ENCODE data around the gene TRIM13. TPM values are rescaled to one million over a fixed set of nuclear protein-coding genes. Genes with fewer than 3 reads are reported as not detected.

TRIM13 gene
- total and polyA plus RNA-seq, 2 donors (not counting 1 experiment from before 2014, with no cell fraction given): 21.1 to 24.4 TPM

GRCh38 chr13:49996161-49996915 lies 504 bp upstream of the TRIM13 start:
- Histone ChIP-seq H3K79me2 (ENCODE audit: control insufficient read depth, insufficient read depth, low read length) (peaks cover 27% of the 10 kb centered on the region), H3K27ac (ENCODE audit: insufficient read depth, low read length) (peak overlapping the region; percentile 81), H3K9me3 (ENCODE audit: control insufficient read depth, insufficient read depth, low read depth, low read length) (no peaks in the 10 kb centered on the region), H4K20me1 (ENCODE audit: control insufficient read depth, extremely low read depth, insufficient read depth, low read length) (no peaks in the 10 kb centered on the region), H3K36me3 (ENCODE audit: control insufficient read depth, insufficient read depth, low read length) (no peaks in the 10 kb centered on the region), H3K27me3 (ENCODE audit: control insufficient read depth, insufficient read depth, low read length) (no peaks in the 10 kb centered on the region), H2AFZ (ENCODE audit: low read length) (peak overlapping the region; percentile 33), H3K4me3 (replicated peaks in 1 of 4; ENCODE audit: control extremely low read depth in 1 of 4, insufficient read depth in 1 of 4, low read depth in 3 of 4, low read length in 4 of 4) (peak overlapping the region; percentile 57 to 73 (median 64)), H3K4me2 (ENCODE audit: extremely low read depth, insufficient read depth, low read length) (peak overlapping the region; percentile 83), H3K9ac (ENCODE audit: insufficient read depth, low read length) (peak overlapping the region; percentile 86), H3K4me1 (ENCODE audit: control insufficient read depth, extremely low read depth, insufficient read depth, low read length) (peaks cover 7% of the 10 kb centered on the region)
- TF ChIP-seq CTCF (conservative IDR thresholded peaks at IDR 0.05 in 1 of 2, IDR thresholded peaks at IDR 0.05 in 1 of 2; ENCODE audit: low read depth in 1 of 2, low read length in 2 of 2) (no peak), EZH2 (IDR thresholded peaks at IDR 0.05; ENCODE audit: low read length, missing control alignments) (no peak)
- DNase-seq (ENCODE audit: low read depth in 2 of 2): peak; percentile 93

- peak in 1 of 2 donors; percentile 22 for DNase-seq (ENCODE audit: low read depth in 2 of 2)
- no peaks in the 10 kb centered on the region for H3K9me3 ChIP-seq (ENCODE audit: control insufficient read depth, insufficient read depth, low read depth, low read length)
- H3K27me3 ChIP-seq (ENCODE audit: control insufficient read depth, insufficient read depth, low read length): no peaks in the 10 kb centered on the region
- H3K27ac ChIP-seq (ENCODE audit: insufficient read depth, low read length): peak overlapping the region; percentile 97
- peaks cover 29% of the 10 kb centered on the region for H3K79me2 ChIP-seq (ENCODE audit: control insufficient read depth, insufficient read depth, low read length)
- no peaks in the 10 kb centered on the region for H4K20me1 ChIP-seq (ENCODE audit: control insufficient read depth, extremely low read depth, insufficient read depth, low read length)
- peak overlapping the region; percentile 90 for H3K4me2 ChIP-seq (ENCODE audit: extremely low read depth, insufficient read depth, low read length)
- no peak overlapping the region for H3K9ac ChIP-seq (ENCODE audit: insufficient read depth, low read length)
- no peak for TF ChIP-seq CTCF (conservative IDR thresholded peaks at IDR 0.05 in 1 of 2, IDR thresholded peaks at IDR 0.05 in 1 of 2; ENCODE audit: low read depth in 1 of 2, low read length in 2 of 2)
- no peak overlapping the region for H2AFZ ChIP-seq (ENCODE audit: low read length)
- peak overlapping the region; percentile 77 to 95 (median 81) for H3K4me3 ChIP-seq (replicated peaks in 1 of 4; ENCODE audit: control extremely low read depth in 1 of 4, insufficient read depth in 1 of 4, low read depth in 3 of 4, low read length in 4 of 4)
- H3K4me1 ChIP-seq (ENCODE audit: control insufficient read depth, extremely low read depth, insufficient read depth, low read length): peaks cover 7% of the 10 kb centered on the region
- H3K36me3 ChIP-seq (ENCODE audit: control insufficient read depth, insufficient read depth, low read length): no peaks in the 10 kb centered on the region
Observed at GRCh38 chr13:49997955-49998354, 1.1 kb downstream of the TRIM13 start.

GRCh38 chr13:49998714-49999624 lies 2.1 kb downstream of the TRIM13 start:
- Histone ChIP-seq H3K36me3 (ENCODE audit: control insufficient read depth, insufficient read depth, low read length) (no peaks in the 10 kb centered on the region), H3K9me3 (ENCODE audit: control insufficient read depth, insufficient read depth, low read depth, low read length) (no peaks in the 10 kb centered on the region), H3K27me3 (ENCODE audit: control insufficient read depth, insufficient read depth, low read length) (no peaks in the 10 kb centered on the region), H2AFZ (ENCODE audit: low read length) (no peak overlapping the region), H3K4me3 (replicated peaks in 1 of 4; ENCODE audit: control extremely low read depth in 1 of 4, insufficient read depth in 1 of 4, low read depth in 3 of 4, low read length in 4 of 4) (peak overlapping the region in 3 of 4 experiments; percentile 77 to 95 (median 81)), H4K20me1 (ENCODE audit: control insufficient read depth, extremely low read depth, insufficient read depth, low read length) (no peaks in the 10 kb centered on the region), H3K79me2 (ENCODE audit: control insufficient read depth, insufficient read depth, low read length) (peaks cover 29% of the 10 kb centered on the region), H3K9ac (ENCODE audit: insufficient read depth, low read length) (no peak overlapping the region), H3K27ac (ENCODE audit: insufficient read depth, low read length) (no peak overlapping the region), H3K4me2 (ENCODE audit: extremely low read depth, insufficient read depth, low read length) (peak overlapping the region; percentile 90), H3K4me1 (ENCODE audit: control insufficient read depth, extremely low read depth, insufficient read depth, low read length) (peaks cover 7% of the 10 kb centered on the region)
- no peak for DNase-seq (ENCODE audit: low read depth in 2 of 2)
- TF ChIP-seq EZH2 (IDR thresholded peaks at IDR 0.05; ENCODE audit: low read length, missing control alignments) (no peak), CTCF (conservative IDR thresholded peaks at IDR 0.05 in 1 of 2, IDR thresholded peaks at IDR 0.05 in 1 of 2; ENCODE audit: low read depth in 1 of 2, low read length in 2 of 2) (no peak)

Measured in fibroblast of lung (primary cell).